DMS153 treated with DMSO at 0.1 percent for 48 hours (cell line): ENCODE measurements around the gene PCA3.
"Not testable (repeated sequence)": the region's sequence is repeated elsewhere in the genome, so short reads cannot be mapped to it uniquely, and the experiment has no call there.

Experiments
- DNase-seq: peaks from one replicate; lab custom pipeline; 2025; ENCODE audit not compliant: unreplicated experiment; lab: John Stamatoyannopoulos, UW

The PCA3 gene

GRCh38 chr9:76764138-76764537 lies at the start of gene PCA3:
TSS of gene PCA3 (plus strand) at chr9:76764438.
- no peak for DNase-seq

- no peak for DNase-seq
Observed at GRCh38 chr9:76716085-76716672, 48.1 kb upstream of the PCA3 start.

- DNase-seq, result peak; percentile 81
Observed at GRCh38 chr9:76717176-76717575, 47.1 kb upstream of the PCA3 start.

- peak; percentile 81 for DNase-seq
Observed at GRCh38 chr9:76717613-76718012, 46.6 kb upstream of the PCA3 start.

GRCh38 chr9:76718166-76718565 lies 46.1 kb upstream of the PCA3 start:
- DNase-seq, result no peak

- DNase-seq, result no peak
Observed at GRCh38 chr9:76720245-76720644, 44.0 kb upstream of the PCA3 start.

GRCh38 chr9:76725011-76725546 lies 39.2 kb upstream of the PCA3 start:
- DNase-seq, result peak; percentile 68

GRCh38 chr9:76725885-76726284 lies 38.4 kb upstream of the PCA3 start:
- no peak for DNase-seq

- no peak for DNase-seq
Observed at GRCh38 chr9:76729116-76729515, 35.1 kb upstream of the PCA3 start.

- peak; percentile 84 for DNase-seq
Observed at GRCh38 chr9:76729980-76730737, 34.1 kb upstream of the PCA3 start.

GRCh38 chr9:76730801-76731200 lies 33.4 kb upstream of the PCA3 start:
- DNase-seq, result no peak

- no peak for DNase-seq
Observed at GRCh38 chr9:76732341-76732958, 31.8 kb upstream of the PCA3 start.

GRCh38 chr9:76733096-76733495 lies 31.1 kb upstream of the PCA3 start:
- no peak for DNase-seq

- DNase-seq, result no peak
Observed at GRCh38 chr9:76734716-76735115, 29.5 kb upstream of the PCA3 start.

GRCh38 chr9:76737154-76737902 lies 26.9 kb upstream of the PCA3 start:
- DNase-seq, result no peak

- DNase-seq, result no peak
Observed at GRCh38 chr9:76738402-76738801, 25.8 kb upstream of the PCA3 start.

GRCh38 chr9:76741524-76741923 lies 22.7 kb upstream of the PCA3 start:
- DNase-seq, result no peak

GRCh38 chr9:76742890-76743289 lies 21.3 kb upstream of the PCA3 start:
- not testable (repeated sequence) for DNase-seq

GRCh38 chr9:76743931-76744330 lies 20.3 kb upstream of the PCA3 start:
- DNase-seq, result no peak

- DNase-seq, result no peak
Observed at GRCh38 chr9:76744336-76744735, 19.9 kb upstream of the PCA3 start.

GRCh38 chr9:76751001-76751400 lies 13.2 kb upstream of the PCA3 start:
- DNase-seq, result no peak
